CD8-positive, alpha-beta memory T cell (primary cell): ENCODE measurements around the gene UBE2N. TPM values are rescaled to one million over a fixed set of nuclear protein-coding genes. Genes with fewer than 3 reads are reported as not detected.
A peak's percentile ranks its signal among the peaks of the same experiment; 100 is the strongest.

ENCODE experiments used
- CTCF ChIA-PET: fragments of 350-600 bp; sonication (Branson Sonifier 250); formaldehyde crosslinking; loops from one replicate; lab custom pipeline; 2021; ENCODE audit warnings: antibody characterized with exemption; lab: Charles Lee
- POLR2A ChIA-PET: fragments of 350-600 bp; sonication (Branson Sonifier 250); formaldehyde crosslinking; loops from one replicate; lab custom pipeline; 2021; ENCODE audit warnings: antibody characterized with exemption; lab: Charles Lee
- DNase-seq, 5 donors: peaks; one replicate each; pipeline versions ENCODE4 v3.0.0 to v3.0.0-alpha.2; 2020 to 2022; ENCODE audit warnings: mixed read lengths in 1 of 5
- H3K27ac ChIP-seq: one replicate; pipeline ENCODE4 v1.7.0; 2013; ENCODE audit warnings: low read depth, mild to moderate bottlenecking, low read length, moderate library complexity
- H3K27me3 ChIP-seq: 2 replicates; pipeline ENCODE4 v1.7.0; 2013; ENCODE audit warnings: low read length, mild to moderate bottlenecking; ENCODE audit not compliant: insufficient read depth, poor library complexity, severe bottlenecking
- H3K36me3 ChIP-seq: 2 replicates; pipeline ENCODE4 v1.7.0; 2013; ENCODE audit warnings: mild to moderate bottlenecking, low read length, moderate library complexity; ENCODE audit not compliant: insufficient read depth
- H3K4me1 ChIP-seq: 2 replicates; pipeline ENCODE4 v1.7.0; 2013; ENCODE audit warnings: mild to moderate bottlenecking, low read length, moderate library complexity; ENCODE audit not compliant: insufficient read depth
- H3K4me3 ChIP-seq: 2 replicates; pipeline ENCODE4 v1.7.0; 2013; ENCODE audit warnings: mild to moderate bottlenecking, low read length
- H3K9me3 ChIP-seq: 2 replicates; pipeline ENCODE4 v1.7.0; 2013; ENCODE audit warnings: mild to moderate bottlenecking, low read length
- H3K27ac Mint-ChIP-seq, 8 donors: one replicate each; pipeline ENCODE4 v1.8.0; 2020 to 2021; ENCODE audit warnings: mixed read lengths in 8 of 8, mild to moderate bottlenecking in 6 of 8, inconsistent platforms in 3 of 8, moderate library complexity in 3 of 8
- H3K27me3 Mint-ChIP-seq, 2 donors: one replicate each; pipeline ENCODE4 v1.8.0; 2020 to 2021; ENCODE audit warnings: mixed read lengths in 2 of 2, mild to moderate bottlenecking in 1 of 2, moderate library complexity in 1 of 2
- H3K36me3 Mint-ChIP-seq, 3 donors: one replicate each; pipeline ENCODE4 v1.8.0; 2020 to 2021; ENCODE audit warnings: mixed read lengths in 3 of 3, inconsistent platforms in 1 of 3, mild to moderate bottlenecking in 1 of 3
- H3K4me1 Mint-ChIP-seq, 3 donors: one replicate each; pipeline ENCODE4 v1.8.0; 2020 to 2021; ENCODE audit warnings: mixed read lengths in 3 of 3, inconsistent platforms in 1 of 3, mild to moderate bottlenecking in 1 of 3
- H3K4me3 Mint-ChIP-seq, 7 donors: one replicate each; pipeline ENCODE4 v1.8.0; 2020 to 2021; ENCODE audit warnings: mixed read lengths in 7 of 7, mild to moderate bottlenecking in 6 of 7, moderate library complexity in 4 of 7, inconsistent platforms in 2 of 7
- H3K9me3 Mint-ChIP-seq, 5 donors: one replicate each; pipeline ENCODE4 v1.8.0; 2020 to 2022; ENCODE audit warnings: mixed read lengths in 5 of 5, mild to moderate bottlenecking in 3 of 5, moderate library complexity in 2 of 5, inconsistent platforms in 1 of 5
- polyA plus RNA-seq: library from polyadenylated mRNA; unstranded; fragments of 300-500 nt; fragmentation: Illumina TruSeq; gene quantifications from one replicate; pipeline ENCODE4 v1.2.3, GENCODE V29; 2021
- total RNA-seq, 2 experiments: library from RNA; stranded (reverse); gene quantifications; one replicate each; pipeline ENCODE4 v1.2.3, GENCODE V29; 2021

Gene UBE2N
- total and polyA plus RNA-seq, 3 experiments from 2014 or later: 157 to 244 (median 236) TPM

- no peaks in the 10 kb centered on the region for H3K36me3 ChIP-seq
- no peaks in the 10 kb centered on the region for H3K27me3 ChIP-seq
- no peaks in the 10 kb centered on the region for H3K9me3 Mint-ChIP-seq
- H3K27ac Mint-ChIP-seq: peak overlapping the region in 1 of 8 donors; percentile 3
- peaks cover 72 to 91% (median 83%) of the 10 kb centered on the region in 3 donors for H3K4me1 Mint-ChIP-seq
- H3K36me3 Mint-ChIP-seq: peaks cover 0 to 3% (median 1%) of the 10 kb centered on the region in 3 donors
- POLR2A ChIA-PET: no interaction called here
- H3K4me3 ChIP-seq: no peak overlapping the region
- H3K27me3 Mint-ChIP-seq: no peaks in the 10 kb centered on the region
- no peak overlapping the region for H3K27ac ChIP-seq
- DNase-seq: no peak
- CTCF ChIA-PET: interaction anchor here (1.0 to 2.9 kb wide), 2 partner anchors 10 to 672 kb away, joined by 4 to 23 read pairs; no protein-coding TSS in a partner anchor
- peaks cover 55% of the 10 kb centered on the region for H3K4me1 ChIP-seq
- peak overlapping the region in 1 of 7 donors; percentile 1 for H3K4me3 Mint-ChIP-seq
- H3K9me3 ChIP-seq: no peaks in the 10 kb centered on the region
These were observed 11.5 kb downstream of the UBE2N start for GRCh38 chr12:93430280-93430679.

GRCh38 chr12:93429852-93430251, 11.9 kb downstream of the UBE2N start:
- H3K9me3 ChIP-seq: no peaks in the 10 kb centered on the region
- Mint-ChIP-seq H3K4me1 (peaks cover 74 to 91% (median 83%) of the 10 kb centered on the region in 3 donors), H3K27ac (peak overlapping the region in 1 of 8 donors; percentile 3), H3K27me3 (no peaks in the 10 kb centered on the region), H3K9me3 (no peaks in the 10 kb centered on the region), H3K36me3 (peaks cover 0 to 3% (median 1%) of the 10 kb centered on the region in 3 donors), H3K4me3 (peak overlapping the region in 1 of 7 donors; percentile 55)
- H3K27ac ChIP-seq: no peak overlapping the region
- CTCF ChIA-PET: interaction anchor here (0.6 to 2.9 kb wide), 3 partner anchors 10 to 672 kb away, joined by 3 to 23 read pairs (median 4); no protein-coding TSS in a partner anchor
- no peaks in the 10 kb centered on the region for H3K36me3 ChIP-seq
- no peaks in the 10 kb centered on the region for H3K27me3 ChIP-seq
- POLR2A ChIA-PET: no interaction called here
- peaks cover 59% of the 10 kb centered on the region for H3K4me1 ChIP-seq
- no peak for DNase-seq
- H3K4me3 ChIP-seq: no peak overlapping the region

- peaks cover 77 to 93% (median 85%) of the 10 kb centered on the region in 3 donors for H3K4me1 Mint-ChIP-seq
These were observed 12.3 kb downstream of the UBE2N start for GRCh38 chr12:93429448-93429847.

GRCh38 chr12:93427779-93428564, 13.8 kb downstream of the UBE2N start:
- Histone ChIP-seq H3K27me3 (no peaks in the 10 kb centered on the region), H3K9me3 (no peaks in the 10 kb centered on the region), H3K4me3 (no peak overlapping the region), H3K27ac (no peak overlapping the region), H3K36me3 (no peaks in the 10 kb centered on the region), H3K4me1 (peaks cover 66% of the 10 kb centered on the region)
- Mint-ChIP-seq H3K27ac (peak overlapping the region in 4 of 8 donors; percentile 14 to 48 (median 18)), H3K4me1 (peaks cover 74 to 93% (median 86%) of the 10 kb centered on the region in 3 donors), H3K9me3 (no peaks in the 10 kb centered on the region), H3K27me3 (no peaks in the 10 kb centered on the region), H3K36me3 (peaks cover 0 to 3% (median 1%) of the 10 kb centered on the region in 3 donors), H3K4me3 (peak overlapping the region in 4 of 7 donors; percentile 1 to 41 (median 20))
- CTCF ChIA-PET: interaction anchor here (1.1 to 2.9 kb wide), 2 partner anchors 8 to 40 kb away, joined by 3 to 23 read pairs; partner anchors contain the start of gene MRPL42
- POLR2A ChIA-PET: no interaction called here
- no peak for DNase-seq

More at GRCh38 chr12:93429448-93429847, 12.3 kb downstream of the UBE2N start:
- no peaks in the 10 kb centered on the region for H3K9me3 Mint-ChIP-seq
- no peak overlapping the region for H3K27ac ChIP-seq
- H3K27ac Mint-ChIP-seq: peak overlapping the region in 1 of 8 donors; percentile 51
- H3K36me3 Mint-ChIP-seq: peaks cover 0 to 3% (median 1%) of the 10 kb centered on the region in 3 donors
- H3K9me3 ChIP-seq: no peaks in the 10 kb centered on the region
- ChIA-PET POLR2A (no interaction called here), CTCF (interaction anchor here (0.6 to 2.9 kb wide), 3 partner anchors 9 to 673 kb away, joined by 3 to 23 read pairs (median 4); no protein-coding TSS in a partner anchor)
- H3K4me3 Mint-ChIP-seq: no peak overlapping the region
- H3K4me1 ChIP-seq: peaks cover 63% of the 10 kb centered on the region
- no peak overlapping the region for H3K4me3 ChIP-seq
- no peak for DNase-seq
- no peaks in the 10 kb centered on the region for H3K36me3 ChIP-seq
- H3K27me3 ChIP-seq: no peaks in the 10 kb centered on the region
- H3K27me3 Mint-ChIP-seq: no peaks in the 10 kb centered on the region

- POLR2A ChIA-PET: interaction anchor here (0.5 kb wide), 2 partner anchors 250 to 1625 kb away, joined by 3 to 4 read pairs; no protein-coding TSS in a partner anchor
- Mint-ChIP-seq H3K4me1 (peaks cover 78 to 95% (median 88%) of the 10 kb centered on the region in 3 donors), H3K4me3 (peak overlapping the region in 6 of 7 donors; percentile 13 to 76 (median 36)), H3K36me3 (peaks cover 0 to 4% (median 3%) of the 10 kb centered on the region in 3 donors), H3K27ac (peak overlapping the region in 7 of 8 donors; percentile 24 to 81 (median 48)), H3K9me3 (no peaks in the 10 kb centered on the region), H3K27me3 (no peaks in the 10 kb centered on the region)
- H3K36me3 ChIP-seq: no peaks in the 10 kb centered on the region
- no peak for DNase-seq
- peaks cover 78% of the 10 kb centered on the region for H3K4me1 ChIP-seq
- no peaks in the 10 kb centered on the region for H3K9me3 ChIP-seq
- H3K27me3 ChIP-seq: no peaks in the 10 kb centered on the region
- CTCF ChIA-PET: interaction anchor here (1.4 kb wide), 1 partner anchor 439 kb away, joined by 4 read pairs; no protein-coding TSS in a partner anchor
- H3K27ac ChIP-seq: no peak overlapping the region
- H3K4me3 ChIP-seq: no peak overlapping the region
These were observed 15.3 kb downstream of the UBE2N start for GRCh38 chr12:93426412-93426805.

- no peak overlapping the region for H3K4me3 ChIP-seq
- H3K27ac Mint-ChIP-seq: peak overlapping the region; percentile 11 to 81 (median 48)
- H3K36me3 Mint-ChIP-seq: peaks cover 0 to 3% (median 2%) of the 10 kb centered on the region in 3 donors
- POLR2A ChIA-PET: interaction anchor here (0.5 kb wide), 2 partner anchors 251 to 1625 kb away, joined by 3 to 4 read pairs; no protein-coding TSS in a partner anchor
- no peak overlapping the region for H3K27ac ChIP-seq
- H3K27me3 ChIP-seq: no peaks in the 10 kb centered on the region
- H3K4me3 Mint-ChIP-seq: peak overlapping the region in 5 of 7 donors; percentile 13 to 76 (median 55)
- no peak for DNase-seq
- no peaks in the 10 kb centered on the region for H3K9me3 Mint-ChIP-seq
- H3K27me3 Mint-ChIP-seq: no peaks in the 10 kb centered on the region
- no peaks in the 10 kb centered on the region for H3K36me3 ChIP-seq
- H3K9me3 ChIP-seq: no peaks in the 10 kb centered on the region
- CTCF ChIA-PET: interaction anchor here (1.4 kb wide), 1 partner anchor 439 kb away, joined by 4 read pairs; no protein-coding TSS in a partner anchor
- peaks cover 79 to 95% (median 89%) of the 10 kb centered on the region in 3 donors for H3K4me1 Mint-ChIP-seq
- peaks cover 78% of the 10 kb centered on the region for H3K4me1 ChIP-seq
These were observed 15.9 kb downstream of the UBE2N start for GRCh38 chr12:93425736-93426411.

- Histone ChIP-seq H3K27me3 (no peaks in the 10 kb centered on the region), H3K4me1 (peaks cover 73% of the 10 kb centered on the region), H3K36me3 (no peaks in the 10 kb centered on the region), H3K4me3 (no peak overlapping the region), H3K27ac (no peak overlapping the region), H3K9me3 (no peaks in the 10 kb centered on the region)
- POLR2A ChIA-PET: no interaction called here
- H3K9me3 Mint-ChIP-seq: no peaks in the 10 kb centered on the region
- CTCF ChIA-PET: interaction anchor here (0.8 to 3.9 kb wide), 3 partner anchors 81 to 680 kb away, joined by 3 to 30 read pairs (median 3); no protein-coding TSS in a partner anchor
- peak overlapping the region in 2 of 8 donors; percentile 10 to 64 for H3K27ac Mint-ChIP-seq
- H3K4me1 Mint-ChIP-seq: peaks cover 77 to 95% (median 95%) of the 10 kb centered on the region in 3 donors
- H3K4me3 Mint-ChIP-seq: no peak overlapping the region
- H3K36me3 Mint-ChIP-seq: peaks cover 0 to 2% (median 0%) of the 10 kb centered on the region in 3 donors
- no peaks in the 10 kb centered on the region for H3K27me3 Mint-ChIP-seq
- DNase-seq: no peak
These were observed 19.7 kb downstream of the UBE2N start for GRCh38 chr12:93422050-93422449.
